ENCODE data around the gene WDTC1.
"Not testable (repeated sequence)": the region's sequence is repeated elsewhere in the genome, so short reads cannot be mapped to it uniquely, and the experiment has no call there.

GRCh38 chr1:27243665-27244064 lies 9.2 kb downstream of the WDTC1 start:
- not testable (repeated sequence) for TF ChIP-seq POLR2A (IDR thresholded peaks at IDR 0.05)
- TF ChIP-seq, protein P1, sequence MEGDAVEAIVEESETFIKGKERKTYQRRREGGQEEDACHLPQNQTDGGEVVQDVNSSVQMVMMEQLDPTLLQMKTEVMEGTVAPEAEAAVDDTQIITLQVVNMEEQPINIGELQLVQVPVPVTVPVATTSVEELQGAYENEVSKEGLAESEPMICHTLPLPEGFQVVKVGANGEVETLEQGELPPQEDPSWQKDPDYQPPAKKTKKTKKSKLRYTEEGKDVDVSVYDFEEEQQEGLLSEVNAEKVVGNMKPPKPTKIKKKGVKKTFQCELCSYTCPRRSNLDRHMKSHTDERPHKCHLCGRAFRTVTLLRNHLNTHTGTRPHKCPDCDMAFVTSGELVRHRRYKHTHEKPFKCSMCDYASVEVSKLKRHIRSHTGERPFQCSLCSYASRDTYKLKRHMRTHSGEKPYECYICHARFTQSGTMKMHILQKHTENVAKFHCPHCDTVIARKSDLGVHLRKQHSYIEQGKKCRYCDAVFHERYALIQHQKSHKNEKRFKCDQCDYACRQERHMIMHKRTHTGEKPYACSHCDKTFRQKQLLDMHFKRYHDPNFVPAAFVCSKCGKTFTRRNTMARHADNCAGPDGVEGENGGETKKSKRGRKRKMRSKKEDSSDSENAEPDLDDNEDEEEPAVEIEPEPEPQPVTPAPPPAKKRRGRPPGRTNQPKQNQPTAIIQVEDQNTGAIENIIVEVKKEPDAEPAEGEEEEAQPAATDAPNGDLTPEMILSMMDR (IDR thresholded peaks at IDR 0.05): not testable (repeated sequence)
